Measurements from ENCODE around the gene PNLDC1.

Gene PNLDC1, protein sequence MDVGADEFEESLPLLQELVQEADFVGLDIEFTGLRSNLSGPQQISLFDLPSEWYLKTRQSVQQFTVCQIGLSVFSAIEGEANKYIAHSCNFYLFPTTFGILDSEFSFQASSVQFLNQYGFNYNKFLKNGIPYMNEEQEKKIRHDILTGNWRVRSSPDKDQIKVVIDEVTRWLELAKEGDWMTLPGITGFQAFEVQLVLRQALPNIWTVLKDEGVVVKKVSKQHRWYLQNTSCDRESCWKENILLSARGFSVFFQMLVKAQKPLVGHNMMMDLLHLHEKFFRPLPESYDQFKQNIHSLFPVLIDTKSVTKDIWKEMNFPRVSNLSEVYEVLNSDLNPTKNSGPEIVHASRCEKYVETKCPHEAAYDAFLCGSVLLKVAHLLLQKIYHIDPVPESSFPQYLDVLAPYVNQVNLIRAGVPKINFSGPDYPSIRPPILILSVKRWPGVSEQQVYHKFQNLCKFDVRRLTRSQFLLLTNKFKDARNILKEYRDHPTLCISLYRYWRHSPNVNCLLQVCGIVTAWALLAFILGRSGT

DNA sequence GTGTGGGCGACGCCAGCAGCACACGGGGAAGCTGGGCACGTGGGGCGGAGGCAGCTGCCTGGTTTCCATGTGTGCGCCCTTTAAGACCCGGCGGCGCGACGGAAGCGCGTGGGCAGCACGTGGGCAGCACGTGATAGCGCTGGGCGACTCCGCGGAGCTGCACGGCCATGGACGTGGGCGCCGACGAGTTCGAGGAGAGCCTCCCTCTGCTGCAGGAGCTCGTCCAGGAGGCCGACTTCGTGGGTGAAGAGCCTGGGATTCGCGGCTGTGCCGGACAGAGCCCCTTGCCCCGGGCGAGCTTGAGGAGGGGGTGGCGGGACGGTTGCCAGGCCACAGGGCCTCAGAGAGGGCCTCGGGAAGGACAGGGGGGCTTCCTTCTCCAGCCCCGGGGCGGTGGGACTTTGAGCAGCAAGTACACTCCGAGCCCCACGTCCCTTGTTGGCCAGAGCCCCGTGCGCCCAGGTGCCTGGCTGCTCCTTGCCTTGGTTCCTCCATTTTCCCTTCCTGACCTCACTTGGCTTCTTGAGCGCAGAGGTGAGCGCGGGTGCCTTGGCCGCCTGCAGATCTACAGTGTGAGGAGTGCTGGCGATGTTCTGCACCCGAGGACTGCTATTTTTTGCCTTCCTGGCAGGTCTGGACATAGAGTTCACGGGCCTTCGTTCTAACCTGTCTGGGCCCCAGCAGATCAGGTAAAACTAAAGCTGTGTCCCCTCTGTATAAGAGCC lies at the start of gene PNLDC1:
Gene PNLDC1 (plus strand): TSS at position 136 of the 725 bp plus-strand sequence. CDS start 32 bp downstream, at position 168.
- TF ChIP-seq, protein P1, sequence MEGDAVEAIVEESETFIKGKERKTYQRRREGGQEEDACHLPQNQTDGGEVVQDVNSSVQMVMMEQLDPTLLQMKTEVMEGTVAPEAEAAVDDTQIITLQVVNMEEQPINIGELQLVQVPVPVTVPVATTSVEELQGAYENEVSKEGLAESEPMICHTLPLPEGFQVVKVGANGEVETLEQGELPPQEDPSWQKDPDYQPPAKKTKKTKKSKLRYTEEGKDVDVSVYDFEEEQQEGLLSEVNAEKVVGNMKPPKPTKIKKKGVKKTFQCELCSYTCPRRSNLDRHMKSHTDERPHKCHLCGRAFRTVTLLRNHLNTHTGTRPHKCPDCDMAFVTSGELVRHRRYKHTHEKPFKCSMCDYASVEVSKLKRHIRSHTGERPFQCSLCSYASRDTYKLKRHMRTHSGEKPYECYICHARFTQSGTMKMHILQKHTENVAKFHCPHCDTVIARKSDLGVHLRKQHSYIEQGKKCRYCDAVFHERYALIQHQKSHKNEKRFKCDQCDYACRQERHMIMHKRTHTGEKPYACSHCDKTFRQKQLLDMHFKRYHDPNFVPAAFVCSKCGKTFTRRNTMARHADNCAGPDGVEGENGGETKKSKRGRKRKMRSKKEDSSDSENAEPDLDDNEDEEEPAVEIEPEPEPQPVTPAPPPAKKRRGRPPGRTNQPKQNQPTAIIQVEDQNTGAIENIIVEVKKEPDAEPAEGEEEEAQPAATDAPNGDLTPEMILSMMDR (conservative IDR thresholded peaks at IDR 0.05) = no peak

DNA sequence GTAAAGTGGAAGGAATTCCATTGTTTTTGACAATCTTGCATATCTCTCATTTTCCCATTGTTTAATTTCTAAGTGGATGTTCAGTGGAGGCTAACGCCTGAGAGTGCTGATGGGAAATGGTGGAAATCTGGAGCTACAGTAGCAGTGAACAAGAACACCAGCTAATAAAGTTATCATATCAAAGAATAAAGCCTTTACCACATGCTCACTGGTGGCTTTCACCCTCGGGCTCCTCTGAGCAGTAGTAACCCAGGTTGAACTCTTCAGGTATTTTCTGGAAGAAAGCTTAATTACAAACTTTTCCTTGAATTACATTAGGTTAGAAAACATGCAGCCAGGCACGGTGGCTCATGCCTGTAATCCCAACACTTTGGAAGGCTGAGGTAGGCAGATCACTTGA lies 48.6 kb upstream of the PNLDC1 start:
- H3K27ac ChIP-seq = peak overlapping the region; percentile 79
- TF ChIP-seq, protein P1 (conservative IDR thresholded peaks at IDR 0.05) = no peak

More for the DNA sequence above, at the start of gene PNLDC1:
- no peak within 1 kb of the TSS for H3K27ac ChIP-seq

DNA sequence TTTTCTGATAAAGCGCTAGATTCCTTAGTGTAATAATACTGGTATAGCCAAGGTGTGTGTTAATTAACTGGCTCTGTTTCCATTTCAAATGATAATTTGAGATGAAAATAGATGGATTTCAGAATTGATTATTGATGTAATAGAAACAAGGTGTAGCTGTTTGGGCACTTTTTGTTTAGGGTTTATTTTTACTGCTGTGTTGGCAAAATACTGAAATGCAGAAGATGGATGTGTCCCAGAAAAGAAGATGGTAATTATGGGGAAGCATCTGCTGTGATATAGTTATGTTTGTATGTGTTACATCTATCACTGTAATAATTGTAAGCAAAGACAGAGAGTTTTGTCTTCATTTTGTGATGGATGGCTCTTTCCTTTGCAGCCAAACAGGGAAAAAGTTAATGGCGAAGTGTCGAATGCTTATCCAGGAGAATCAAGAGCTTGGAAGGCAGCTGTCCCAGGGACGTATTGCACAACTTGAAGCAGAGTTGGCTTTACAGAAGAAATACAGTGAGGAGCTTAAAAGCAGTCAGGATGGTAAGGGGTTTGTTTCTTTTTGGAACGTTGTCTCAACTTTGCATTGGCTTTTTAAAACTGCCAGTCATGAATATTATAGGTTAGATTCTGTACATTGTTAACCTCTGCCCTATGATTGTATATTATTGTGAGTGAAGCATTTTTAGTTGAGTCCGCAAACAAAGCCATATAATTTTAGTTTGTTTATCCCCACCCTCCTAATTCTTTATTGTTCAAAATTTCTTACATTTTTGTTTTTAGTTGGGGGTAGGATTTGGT lies 46.8 kb upstream of the PNLDC1 start:
- peak overlapping the region; percentile 79 for H3K27ac ChIP-seq
- TF ChIP-seq, protein P1 (conservative IDR thresholded peaks at IDR 0.05) = no peak

DNA sequence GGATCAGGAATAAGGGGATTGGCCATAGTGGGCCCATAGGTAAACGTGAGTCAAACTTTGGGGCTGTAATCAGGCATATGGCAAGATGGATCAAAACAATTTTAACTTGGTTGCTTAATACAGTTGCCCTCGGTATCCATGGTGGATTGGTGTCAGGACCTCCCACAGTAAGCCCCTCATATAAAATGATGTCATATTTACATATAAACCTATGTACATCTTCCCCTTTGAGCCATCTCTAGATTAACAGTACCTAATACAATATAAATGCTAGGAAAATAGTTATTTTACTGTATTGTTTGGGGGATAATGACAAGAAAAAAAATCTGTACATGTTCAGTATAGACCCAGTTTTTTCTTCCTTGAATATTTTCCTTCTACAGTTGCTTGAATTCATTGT lies 45.7 kb upstream of the PNLDC1 start:
- H3K27ac ChIP-seq = peak overlapping the region; percentile 79
- TF ChIP-seq, protein P1 (conservative IDR thresholded peaks at IDR 0.05) = no peak

DNA sequence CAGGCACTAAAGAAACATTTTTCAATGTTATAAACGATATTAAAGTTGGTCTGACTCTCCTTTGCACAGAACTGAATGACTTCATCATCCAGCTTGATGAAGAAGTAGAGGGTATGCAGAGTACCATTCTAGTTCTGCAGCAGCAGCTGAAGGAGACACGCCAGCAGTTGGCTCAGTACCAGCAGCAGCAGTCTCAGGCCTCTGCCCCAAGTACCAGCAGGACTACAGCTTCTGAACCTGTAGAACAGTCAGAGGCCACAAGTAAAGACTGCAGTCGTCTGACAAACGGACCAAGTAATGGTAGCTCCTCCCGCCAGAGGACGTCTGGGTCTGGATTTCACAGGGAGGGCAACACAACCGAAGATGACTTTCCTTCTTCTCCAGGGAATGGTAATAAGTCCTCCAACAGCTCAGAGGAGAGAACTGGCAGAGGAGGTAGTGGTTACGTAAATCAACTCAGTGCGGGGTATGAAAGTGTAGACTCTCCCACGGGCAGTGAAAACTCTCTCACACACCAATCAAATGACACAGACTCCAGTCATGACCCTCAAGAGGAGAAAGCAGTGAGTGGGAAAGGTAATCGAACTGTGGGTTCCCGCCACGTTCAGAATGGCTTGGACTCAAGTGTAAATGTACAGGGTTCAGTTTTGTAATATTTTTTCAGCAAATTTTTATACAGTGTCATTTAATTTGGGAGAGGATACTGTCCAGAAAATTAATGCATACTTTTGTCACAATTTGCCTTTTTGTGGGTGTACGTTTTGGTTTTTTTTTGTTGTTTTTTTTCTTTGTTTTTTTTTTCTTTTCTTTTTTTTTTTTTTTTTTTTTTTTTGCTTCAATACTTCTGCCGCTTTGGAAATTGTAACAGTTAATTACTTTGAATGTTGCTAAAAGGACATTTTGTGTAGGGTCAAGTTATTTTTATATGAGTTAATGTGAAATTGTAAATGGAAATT lies 44.8 kb upstream of the PNLDC1 start:
- peak overlapping the region; percentile 79 for H3K27ac ChIP-seq
- TF ChIP-seq, protein P1 (conservative IDR thresholded peaks at IDR 0.05) = no peak

DNA sequence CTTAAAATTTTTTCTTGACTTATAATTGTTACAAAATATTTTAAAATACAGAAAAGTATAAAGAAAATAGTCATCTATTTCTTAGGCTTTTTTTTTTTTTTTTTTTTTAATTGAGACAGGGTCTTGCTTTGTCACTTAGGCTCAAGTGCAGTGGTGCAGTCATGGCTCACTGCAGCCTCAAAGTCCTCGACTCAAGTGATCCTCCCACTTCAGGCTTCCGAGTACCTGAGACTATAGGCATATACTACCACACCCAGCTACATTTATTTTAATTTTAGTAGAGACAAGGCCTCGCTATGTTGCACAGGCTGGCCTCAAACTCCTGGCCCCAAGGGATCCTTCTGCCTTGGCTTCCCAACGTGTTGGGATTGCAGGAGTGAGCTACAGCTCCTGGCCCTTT lies 43.6 kb upstream of the PNLDC1 start:
- peak overlapping the region; percentile 79; the same call in 1 of the 2 replicates for H3K27ac ChIP-seq
- TF ChIP-seq, protein P1 (conservative IDR thresholded peaks at IDR 0.05) = no peak
